Activated T-cell treated with anti-CD3 and anti-CD28 coated beads for 1 hour (primary cell): ENCODE measurements around the gene CLEC3B.
"Not testable (repeated sequence)": the region's sequence is repeated elsewhere in the genome, so short reads cannot be mapped to it uniquely, and the experiment has no call there.

Experiments
- DNase-seq: peaks from one replicate; pipeline ENCODE4 v3.0.0-alpha.2; 2020; ENCODE audit warnings: low read depth

Gene CLEC3B

DNA sequence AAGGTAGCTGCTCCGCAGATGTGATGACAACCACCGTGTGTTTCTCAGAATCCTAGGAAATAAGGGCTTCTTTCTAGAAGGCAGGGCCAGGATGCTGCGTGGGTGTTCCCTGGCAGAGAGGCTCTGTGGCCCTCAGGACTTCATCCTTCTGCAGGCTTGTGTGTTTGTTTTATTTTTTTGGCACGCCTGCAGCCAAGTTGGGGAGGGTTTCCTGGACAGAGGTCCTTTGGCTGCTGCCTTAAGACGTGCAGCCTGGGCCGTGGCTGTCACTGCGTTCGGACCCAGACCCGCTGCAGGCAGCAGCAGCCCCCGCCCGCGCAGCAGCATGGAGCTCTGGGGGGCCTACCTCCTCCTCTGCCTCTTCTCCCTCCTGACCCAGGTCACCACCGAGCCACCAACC lies at the start of gene CLEC3B:
Gene CLEC3B (plus strand): TSS at position 266 of the 400 bp plus-strand sequence. CDS start 60 bp downstream, at position 326.
- no peak for DNase-seq

DNA sequence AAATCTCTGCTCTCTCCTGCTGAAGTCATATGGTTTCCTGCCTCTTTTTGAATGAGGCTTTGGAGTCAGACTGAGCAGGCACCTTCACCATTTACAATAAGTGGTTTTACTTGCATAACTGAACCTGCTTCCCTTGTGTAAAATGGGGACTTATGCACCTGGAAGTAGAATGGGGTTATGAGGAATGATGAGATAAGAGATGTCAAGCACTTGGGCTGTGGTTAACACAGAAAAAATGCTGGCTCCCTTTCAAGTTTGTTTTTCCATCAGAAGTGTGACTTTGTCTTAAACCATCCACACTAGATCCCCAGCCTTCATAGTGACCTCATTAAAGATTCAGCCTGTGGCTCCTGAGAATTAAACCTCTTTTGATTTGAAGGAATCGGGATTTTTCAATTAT lies 44.9 kb upstream of the CLEC3B start:
- no peak for DNase-seq

- DNase-seq: no peak
Measured at GRCh38 chr3:44981751-44982150, 44.4 kb upstream of the CLEC3B start.

DNA sequence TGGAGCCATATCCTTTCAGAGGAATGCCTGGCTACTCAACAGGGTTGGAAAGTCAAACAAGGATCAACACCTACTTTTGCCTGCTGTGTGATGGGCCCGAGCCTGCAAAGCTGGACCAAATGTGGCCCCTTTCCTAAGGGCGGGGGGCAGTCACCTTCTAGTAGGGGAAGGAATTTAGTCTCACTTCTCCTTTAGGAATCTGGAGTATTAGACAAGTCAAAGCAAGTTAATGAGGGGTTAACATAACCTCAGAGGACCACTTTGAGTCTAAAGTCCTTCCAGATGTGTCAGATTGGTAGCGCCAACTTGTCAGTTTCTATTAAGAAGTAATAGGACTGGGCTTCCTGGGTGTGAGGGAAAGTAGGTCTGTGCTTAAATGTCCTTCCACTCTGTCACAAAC lies 43.3 kb upstream of the CLEC3B start:
- no peak for DNase-seq

DNA sequence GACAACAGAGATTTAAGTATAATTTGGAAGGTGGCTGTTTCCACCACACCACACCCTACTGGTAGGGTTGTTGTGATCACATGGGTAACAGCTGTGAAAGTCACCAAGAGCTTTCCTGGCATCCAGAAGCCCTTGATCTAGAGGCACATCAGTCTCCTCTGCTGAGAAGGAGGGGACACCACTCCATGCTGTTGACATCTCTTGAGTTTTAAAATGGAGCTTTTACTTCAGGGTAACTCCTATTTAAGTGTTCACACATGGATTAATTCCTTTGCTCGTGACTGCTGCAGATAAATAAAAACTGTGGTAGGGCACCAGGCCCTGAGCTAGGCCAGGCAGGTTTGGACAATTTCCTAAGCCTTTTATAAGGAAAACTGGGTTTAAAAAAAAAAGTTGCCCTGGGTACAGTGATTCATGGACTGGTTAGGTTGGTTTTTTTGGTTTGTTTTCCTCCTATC lies 42.6 kb upstream of the CLEC3B start:
- no peak for DNase-seq

DNA sequence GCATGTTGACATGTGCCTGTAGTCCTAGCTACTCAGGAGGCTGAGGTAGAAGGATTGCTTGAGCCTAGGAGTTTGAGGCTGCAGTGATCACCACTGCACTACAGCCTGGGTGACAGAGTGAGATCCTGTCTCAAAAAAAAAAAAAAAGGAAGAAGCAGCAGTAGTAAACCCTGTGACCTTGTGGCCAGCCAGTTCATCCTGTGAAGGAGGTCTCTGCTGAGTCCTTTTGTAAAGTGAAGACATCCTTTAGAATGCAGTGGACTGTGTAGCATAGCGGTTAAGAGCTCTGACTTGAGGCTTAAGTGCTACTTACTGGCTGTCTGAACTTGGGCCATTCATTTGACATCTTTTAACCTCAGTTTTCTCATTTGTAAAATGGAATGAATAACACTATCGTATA lies 41.8 kb upstream of the CLEC3B start:
- no peak for DNase-seq

DNA sequence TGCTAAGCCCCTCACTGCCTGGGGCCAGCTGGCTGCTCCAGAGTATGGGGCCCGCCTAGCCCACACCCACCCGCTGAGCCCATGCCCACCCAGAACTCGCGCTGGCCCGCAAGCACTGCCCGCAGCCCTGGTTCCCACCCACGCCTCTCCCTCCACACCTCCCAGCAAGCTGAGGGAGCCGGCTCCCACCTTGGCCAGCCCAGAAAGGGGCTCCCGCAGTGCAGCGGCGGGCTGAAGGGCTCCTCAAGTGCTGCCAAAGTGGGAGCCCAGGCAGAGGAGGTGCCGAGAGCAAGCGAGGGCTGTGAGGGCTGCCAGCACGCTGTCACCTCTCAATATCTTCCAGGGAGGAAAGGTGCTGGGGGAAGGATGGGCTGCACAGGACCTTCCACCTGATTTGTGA lies 39.8 kb upstream of the CLEC3B start:
- not testable (repeated sequence) for DNase-seq

GRCh38 chr3:44987332-44987731 lies 38.8 kb upstream of the CLEC3B start:
- DNase-seq: no peak

DNA sequence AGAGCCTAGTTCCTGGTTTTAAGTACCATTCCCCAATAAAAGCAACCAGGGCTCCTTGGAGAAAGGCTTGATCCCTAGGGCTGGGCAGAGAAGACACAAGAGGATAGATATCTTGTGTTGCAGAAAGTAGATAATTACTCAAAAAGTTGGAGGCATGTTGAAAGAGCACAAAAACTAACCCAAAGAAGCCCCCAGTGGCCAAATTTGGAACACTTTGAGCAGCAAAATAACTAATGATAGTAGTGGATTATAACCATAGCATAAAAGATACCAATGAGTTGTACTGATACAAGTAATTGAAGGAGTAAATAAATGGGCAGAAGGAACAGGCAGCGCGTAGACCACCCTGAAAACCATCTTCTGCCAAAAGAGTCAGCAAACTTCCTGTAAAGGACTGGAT lies 38.0 kb upstream of the CLEC3B start:
- no peak for DNase-seq

- DNase-seq: no peak
Measured at GRCh38 chr3:44989141-44989540, 37.0 kb upstream of the CLEC3B start.

DNA sequence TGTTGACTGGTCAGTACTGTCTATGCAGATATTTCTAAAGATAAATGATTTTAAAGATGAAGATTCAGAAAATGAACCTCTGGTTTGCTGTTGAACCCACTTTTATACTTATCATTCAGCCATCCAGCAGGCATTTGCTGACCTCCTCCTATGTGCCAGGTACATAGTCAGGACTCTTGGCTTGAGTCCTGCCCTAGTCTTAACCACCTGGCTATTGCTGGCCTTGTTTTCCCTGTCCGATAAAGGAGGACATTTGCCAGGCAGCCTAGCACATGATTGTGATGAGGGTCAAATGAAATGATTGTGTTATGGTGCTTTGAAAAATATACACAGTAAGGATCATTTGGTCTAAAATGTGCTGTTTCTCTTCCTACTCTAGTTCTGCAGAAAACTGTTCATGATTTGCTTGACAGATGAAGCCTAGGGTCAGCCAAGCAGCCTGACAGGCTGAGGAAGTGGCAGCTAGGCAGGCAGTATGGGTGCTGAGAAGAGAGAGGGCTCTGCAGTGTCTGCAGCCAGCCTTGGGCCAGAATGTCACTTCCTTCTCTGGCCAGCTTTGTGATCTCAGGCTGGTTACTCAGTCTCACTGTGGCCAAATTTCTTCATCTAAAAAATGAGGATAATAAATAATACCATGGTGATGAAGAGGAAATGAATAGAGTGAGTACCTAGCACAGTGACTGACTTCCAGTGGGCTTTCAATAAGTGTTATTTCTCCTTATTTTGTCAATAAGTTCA lies 36.3 kb upstream of the CLEC3B start:
- DNase-seq: no peak

DNA sequence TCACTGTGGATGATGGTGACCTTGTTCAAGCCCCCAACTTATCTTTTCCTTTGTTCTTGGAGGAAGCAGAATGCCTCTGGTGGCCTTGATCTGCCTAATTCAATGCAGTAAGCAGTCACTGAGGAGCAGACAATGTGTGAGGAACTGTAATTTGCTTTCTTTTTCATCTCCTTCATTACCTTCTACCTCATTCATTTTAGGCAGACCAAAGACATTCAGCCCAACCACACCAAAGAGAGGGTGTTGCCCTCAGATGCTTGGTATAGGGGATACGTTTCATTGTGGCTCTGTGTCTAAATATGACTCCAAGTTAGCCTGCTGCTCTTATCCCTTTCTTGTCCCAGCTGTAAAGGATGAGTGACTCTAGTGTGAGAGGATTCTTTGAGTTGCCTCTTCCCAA lies 34.8 kb upstream of the CLEC3B start:
- no peak for DNase-seq

DNA sequence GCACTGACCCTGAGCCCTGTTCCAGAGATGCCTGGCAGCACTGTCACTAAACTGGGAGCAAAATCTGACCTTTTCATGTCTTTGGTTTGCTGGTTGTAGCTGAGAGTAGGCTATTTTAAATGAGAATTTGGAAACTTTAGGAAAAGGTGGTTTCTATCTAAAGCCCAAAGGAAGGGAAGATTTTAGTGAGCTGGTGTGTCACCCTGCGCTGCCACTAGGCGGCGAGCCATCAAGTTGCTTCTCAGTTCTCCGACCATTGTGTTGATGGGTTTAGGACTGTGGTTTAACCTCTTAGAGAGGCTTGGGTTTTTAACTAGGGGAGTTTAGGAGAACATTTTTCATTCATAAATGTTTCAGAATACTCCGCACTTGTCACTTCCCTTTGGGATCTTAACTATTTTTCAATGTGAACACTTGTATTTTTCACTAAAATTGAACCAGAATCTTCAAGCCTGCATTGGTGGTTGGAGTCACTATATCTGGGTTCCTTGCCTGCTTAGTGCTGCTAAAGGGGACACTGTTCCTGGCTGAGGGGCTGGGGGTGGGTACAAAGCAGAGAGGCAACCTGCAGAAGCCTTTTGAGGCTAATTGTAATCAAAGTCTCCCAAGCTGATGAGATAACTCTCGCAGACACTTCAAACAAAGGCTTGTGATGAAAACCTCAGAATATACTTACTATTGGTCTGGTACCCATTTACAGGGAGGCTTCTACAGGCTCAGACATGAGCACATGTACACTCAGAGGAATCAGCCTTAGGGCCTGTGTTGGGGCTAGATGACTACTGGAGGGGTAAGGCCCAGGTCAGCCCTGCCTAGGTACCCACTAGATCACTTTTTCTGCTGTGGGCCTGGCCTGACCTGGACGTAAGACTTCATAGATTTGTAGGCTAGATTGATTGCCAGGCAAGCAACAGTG lies 33.3 kb upstream of the CLEC3B start:
- DNase-seq: no peak

DNA sequence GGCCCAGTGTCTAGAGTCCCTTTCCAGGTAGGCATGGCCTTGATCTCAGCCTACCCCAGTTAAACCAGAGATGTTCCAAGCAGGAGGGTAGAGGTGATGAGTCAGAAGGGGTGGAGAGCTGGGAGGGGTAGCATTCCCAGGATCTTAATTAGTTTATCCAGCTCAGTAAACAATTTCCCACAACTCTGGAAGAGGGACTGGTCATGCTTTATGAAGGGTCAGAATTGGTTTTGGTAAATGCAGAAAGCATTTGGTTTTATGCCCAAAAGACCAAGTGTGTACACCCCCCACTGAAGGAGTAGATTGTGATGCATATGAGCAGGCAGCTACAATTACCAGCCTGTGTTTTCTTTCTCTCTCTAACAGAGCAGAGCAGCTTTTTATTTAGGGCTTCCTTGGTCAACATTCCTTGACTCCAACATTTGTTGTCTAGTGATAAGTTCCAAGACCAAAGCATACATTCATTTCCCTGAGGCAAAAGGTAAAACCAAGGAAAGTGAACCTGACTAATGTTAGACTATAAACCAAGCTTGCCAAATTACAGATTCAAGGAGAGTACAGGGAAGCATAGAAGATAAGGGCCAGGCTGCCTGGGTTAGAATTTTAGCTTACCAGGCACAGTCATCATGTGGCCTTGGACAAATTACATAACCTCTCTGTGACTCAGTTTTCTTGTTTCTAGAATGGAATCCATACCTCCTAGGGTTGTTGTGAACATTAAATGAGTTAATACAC lies 32.5 kb upstream of the CLEC3B start:
- DNase-seq: no peak

- no peak for DNase-seq
Measured at GRCh38 chr3:44995142-44995770, 30.8 kb upstream of the CLEC3B start.

DNA sequence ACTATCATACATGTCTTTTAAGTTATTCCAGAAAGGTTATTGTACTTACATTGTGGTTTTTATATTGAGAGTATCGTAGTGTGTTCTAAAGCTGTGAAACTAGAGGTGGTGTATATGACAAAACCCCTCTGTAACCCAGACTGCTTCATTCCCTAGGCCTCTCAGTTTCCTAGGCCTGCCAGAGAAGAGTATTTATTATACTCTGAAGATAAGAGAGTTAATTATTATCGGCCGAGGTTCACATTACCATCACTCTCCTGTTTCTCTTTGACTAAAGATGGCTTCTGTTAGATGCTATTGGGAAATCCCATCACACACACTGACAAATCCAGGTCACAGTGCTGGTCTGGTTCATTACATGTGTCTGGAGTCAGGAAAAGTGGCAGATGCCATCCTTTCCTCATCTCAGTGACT lies 29.5 kb upstream of the CLEC3B start:
- DNase-seq: no peak

GRCh38 chr3:44999782-45000181 lies 26.3 kb upstream of the CLEC3B start:
- DNase-seq: no peak

- no peak for DNase-seq
Measured at GRCh38 chr3:45000823-45001222, 25.3 kb upstream of the CLEC3B start.

DNA sequence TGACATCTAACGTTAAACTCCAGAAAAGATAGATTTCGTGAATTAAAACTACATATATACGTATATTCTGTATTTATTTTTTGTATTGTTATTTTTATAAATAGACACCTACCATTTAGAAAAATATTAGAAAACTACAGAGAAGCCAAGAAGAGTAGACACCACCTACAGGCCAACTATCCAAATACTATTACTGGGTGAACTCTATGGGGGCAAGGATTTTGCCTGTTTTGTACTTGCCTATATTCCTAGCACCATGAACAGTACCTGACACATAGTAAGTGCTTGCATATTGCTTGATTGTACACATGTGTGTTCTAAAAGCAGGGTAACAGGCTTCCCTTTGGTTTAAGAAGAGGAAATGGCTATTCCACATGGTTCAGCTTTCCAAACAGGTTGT lies 24.4 kb upstream of the CLEC3B start:
- DNase-seq: no peak

DNA sequence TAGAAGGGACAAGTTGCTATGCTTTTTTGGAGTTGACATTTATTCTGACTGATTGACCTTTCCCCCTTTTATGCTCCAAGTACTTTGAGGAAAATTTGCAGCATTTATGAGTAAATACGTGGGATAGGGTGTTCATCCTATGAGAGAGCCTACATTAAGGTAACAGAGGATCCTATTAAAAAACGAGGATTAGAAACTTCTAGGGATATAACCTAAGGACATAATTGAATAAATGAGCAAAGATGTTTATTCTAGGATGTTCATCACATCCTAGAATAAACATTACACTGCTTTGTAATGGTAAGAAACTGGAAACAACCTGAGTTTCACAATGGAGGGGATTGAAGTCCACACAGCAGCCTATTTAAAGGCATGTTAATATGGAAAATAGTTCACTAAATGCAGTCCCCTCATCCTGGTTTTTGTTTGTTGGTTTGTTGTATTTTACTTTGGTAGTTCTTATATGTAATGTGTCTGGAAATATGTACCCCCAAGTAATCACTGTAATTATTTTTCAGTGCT lies 23.9 kb upstream of the CLEC3B start:
- DNase-seq: no peak

- DNase-seq: no peak
Measured at GRCh38 chr3:45002720-45003119, 23.4 kb upstream of the CLEC3B start.

DNA sequence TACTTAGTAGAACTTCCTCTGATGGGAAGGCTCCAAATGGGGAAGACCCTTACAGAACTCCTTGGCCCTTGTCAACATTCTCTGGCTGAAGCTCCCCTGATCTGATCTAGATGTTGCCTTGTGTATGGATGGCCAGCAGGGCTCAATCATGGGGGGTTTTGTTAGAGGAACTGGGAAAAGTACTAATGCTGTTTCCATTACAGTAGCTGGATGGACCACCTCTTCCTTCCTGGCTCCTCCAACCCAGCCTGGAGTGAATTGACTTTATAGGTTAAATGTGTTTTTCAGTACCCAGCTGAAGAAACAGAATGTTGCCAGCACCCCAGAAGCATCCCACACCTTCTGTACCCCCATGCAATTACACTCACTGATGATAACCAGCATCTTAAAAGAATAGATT lies 22.7 kb upstream of the CLEC3B start:
- DNase-seq: no peak
